ENCODE measurements around the gene CORO2B.

The CORO2B gene

DNA sequence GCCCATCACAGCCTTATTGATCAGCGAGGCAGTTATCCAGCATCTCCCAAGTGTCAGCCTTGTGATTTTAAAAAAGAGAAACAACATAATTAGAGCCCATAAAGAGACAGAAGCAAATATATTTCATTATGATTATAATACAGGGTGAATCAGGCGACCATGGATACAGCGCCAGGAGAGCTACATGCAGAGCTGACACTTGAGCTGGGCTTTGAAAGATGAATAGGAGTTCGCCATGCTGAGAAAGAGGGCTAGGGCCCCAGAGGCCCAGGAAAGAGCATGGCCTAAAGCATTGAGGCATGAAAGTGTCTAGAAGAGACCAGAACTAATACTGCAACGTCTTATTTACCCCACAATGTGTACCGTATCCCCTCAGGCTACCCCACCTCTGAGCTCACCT lies 4.2 kb upstream of the CORO2B start:
- DNase-seq = no peak

DNA sequence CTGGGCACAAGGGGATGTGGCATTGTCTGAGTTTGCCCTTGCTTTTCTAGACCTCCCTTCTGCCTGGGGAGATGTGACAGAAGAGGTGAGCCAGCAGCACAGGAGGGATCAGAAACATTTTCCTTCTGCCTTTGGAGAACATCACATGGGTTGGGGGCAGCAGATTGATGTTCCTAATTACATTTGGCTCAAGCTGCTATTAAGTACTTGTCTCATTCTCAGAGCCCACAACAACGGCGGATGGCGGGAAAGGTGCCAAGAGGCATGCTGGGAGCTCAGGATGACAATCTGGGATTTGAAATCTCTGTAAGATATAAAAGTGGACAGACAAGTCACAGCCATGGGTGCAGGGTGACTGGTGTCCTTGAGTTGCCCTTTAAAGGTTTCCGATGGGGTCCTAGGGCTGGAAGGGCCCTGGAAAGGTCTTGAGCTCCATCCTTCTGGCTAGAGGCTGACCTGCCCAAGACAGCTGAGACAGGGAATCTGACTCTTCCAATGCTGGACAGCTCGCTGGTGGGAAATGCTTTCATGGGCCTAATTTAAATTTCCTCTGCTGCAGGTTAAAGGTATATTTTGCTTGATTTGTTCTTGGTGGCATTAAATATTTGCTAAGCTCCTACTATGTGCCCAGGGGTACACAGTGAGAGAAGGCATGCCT lies 2.4 kb upstream of the CORO2B start:
- DNase-seq = no peak

- DNase-seq = peak; percentile 26 to 56
Observed at GRCh38 chr15:68578175-68578979, 416 bp upstream of the CORO2B start.

- no peak for DNase-seq
Observed at GRCh38 chr15:68580026-68580882, 1.5 kb downstream of the CORO2B start.

GRCh38 chr15:68580883-68581155 lies 2.0 kb downstream of the CORO2B start:
- no peak for DNase-seq

DNA sequence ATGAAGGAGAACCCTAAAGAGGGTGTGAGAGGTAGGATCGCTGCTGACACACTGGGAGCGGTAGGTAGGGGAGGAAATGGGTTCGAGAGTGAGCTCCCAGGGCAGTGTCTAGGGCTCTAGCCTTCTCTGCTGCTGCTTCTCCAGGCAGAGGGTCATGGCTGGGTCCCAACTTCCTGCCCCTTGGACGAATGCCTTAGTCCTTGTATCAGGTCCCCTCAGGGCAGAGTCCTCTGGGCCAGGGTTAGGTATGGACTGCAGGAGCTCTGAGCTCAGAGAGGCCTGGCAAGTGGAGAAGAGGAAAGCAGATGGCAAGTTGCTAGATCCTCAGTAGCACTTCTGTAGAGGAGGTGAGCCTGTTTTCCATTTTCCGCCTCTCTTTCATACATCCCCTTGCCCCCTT lies 2.9 kb downstream of the CORO2B start:
- DNase-seq = no peak

GRCh38 chr15:68582236-68582635 lies 3.4 kb downstream of the CORO2B start:
- no peak for DNase-seq

DNA sequence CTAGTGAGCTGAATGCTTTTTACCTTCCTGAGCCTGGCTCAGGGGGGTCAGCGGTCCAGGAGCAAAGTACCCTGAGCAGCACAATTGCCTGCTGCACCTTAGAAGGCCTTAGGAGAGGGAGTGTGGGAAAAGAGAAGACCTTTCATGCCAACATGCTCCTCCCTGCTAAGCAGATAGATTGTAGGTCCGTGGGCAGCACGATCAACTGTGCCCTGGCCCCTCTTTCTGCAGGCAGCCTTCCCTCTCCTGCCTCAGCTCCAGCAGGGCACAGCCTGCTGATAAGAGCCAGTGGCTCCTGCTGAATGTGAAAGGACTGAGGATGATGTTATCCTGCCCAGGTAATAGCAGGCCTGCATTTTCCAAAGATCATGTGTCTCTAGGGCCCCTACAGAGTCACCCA lies 4.1 kb downstream of the CORO2B start:
- no peak for DNase-seq

DNA sequence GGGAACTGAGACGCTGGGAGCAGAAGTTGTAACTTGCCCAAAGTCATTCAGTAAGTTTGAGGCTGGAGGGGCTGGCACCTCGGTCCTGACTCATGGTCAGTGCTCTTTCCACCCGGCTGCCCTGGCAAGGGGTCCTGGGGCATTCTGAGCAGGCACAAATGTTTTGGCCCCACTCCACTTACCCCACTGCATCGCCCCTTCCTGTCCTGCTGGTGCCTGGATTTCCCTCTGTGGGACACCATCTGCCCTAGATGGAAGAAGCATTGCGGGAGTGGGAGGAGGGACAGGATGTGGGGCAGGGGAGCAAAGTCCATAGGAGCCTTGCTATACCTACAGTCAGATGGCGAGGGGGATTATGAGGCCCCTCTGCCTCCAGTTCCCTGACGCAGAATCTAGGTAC lies 4.5 kb downstream of the CORO2B start:
- no peak for DNase-seq

DNA sequence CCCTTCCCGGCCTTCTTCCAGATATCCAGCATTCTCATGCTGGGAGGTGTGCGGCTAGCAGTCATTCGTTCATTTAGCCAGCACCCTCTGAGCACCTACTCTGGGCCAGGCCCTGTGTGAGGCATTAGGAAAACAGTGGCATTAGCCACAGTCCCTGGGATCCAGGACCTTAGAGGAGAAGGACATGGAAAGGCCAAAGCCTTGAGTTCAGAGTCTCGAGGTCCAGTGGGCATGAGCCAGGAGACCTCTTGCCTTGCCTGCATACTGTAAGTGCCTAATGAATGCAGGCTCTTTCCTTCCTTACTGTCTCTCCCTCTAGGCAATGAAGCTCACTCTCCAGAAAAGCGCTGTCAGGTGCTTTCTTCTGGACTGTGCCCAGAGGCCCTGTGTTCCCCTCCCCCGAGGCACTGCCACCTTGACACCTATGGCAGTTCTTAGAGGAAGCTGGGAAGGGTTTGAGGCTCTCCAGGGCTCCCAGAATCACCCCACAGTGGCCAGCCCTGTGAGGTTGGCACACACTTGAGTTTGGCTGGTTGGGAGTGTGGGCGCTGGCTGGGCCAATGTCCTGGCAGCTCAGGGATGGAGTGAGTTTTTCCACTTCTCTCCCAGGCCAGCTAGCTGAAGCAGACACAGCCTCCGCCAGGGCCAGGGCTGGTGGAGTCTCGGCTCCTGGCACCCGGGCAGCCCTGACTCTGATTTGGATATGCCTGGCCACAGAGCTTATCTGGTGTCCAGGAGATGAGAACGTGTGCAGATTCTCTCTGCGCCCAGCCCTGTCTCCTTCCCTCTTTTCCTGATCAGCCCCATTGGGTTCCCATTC lies 5.4 kb downstream of the CORO2B start:
- DNase-seq = no peak

DNA sequence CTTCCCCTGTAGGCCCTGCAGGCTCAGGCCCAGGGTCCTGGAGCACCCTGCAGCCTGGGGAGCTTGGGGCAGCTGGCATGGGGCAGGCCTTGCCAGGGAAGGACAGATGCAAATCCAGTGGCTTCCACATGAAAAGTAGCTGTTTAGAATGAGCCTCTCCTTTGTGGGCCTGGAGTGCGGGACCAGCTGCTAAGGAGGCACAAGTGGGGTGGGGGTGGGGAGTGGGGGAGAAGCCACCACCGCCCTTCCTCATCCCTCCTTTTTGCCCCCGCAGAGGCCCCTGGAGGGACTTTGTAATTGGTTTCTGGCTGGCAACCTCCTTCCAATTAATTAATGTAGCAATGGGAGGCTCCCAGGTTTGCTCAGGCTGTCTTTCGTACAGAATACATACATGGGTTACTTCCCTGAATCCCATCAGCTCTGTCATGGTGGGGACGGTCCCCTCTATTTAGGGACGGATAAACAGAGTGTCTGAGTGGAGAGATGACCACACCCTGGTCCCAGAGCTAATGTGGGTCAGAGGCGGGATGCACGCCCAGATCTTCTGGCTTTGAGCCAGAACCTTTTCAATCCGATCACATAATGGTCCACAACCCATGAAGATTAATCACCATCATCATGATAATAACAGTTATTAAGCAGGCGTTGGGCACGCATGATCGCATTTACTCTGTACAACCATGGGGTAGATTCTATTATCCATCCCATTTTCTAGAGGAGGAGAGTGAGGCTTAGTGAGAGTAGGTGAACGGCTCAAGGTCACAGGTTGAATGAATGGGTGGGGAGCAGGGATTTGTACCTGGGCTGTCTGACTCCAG lies 6.2 kb downstream of the CORO2B start:
- no peak for DNase-seq

GRCh38 chr15:68585574-68586273 lies 6.9 kb downstream of the CORO2B start:
- no peak for DNase-seq

- DNase-seq = peak in 1 of 2 donors; percentile 8
Observed at GRCh38 chr15:68586274-68586961, 7.6 kb downstream of the CORO2B start.

DNA sequence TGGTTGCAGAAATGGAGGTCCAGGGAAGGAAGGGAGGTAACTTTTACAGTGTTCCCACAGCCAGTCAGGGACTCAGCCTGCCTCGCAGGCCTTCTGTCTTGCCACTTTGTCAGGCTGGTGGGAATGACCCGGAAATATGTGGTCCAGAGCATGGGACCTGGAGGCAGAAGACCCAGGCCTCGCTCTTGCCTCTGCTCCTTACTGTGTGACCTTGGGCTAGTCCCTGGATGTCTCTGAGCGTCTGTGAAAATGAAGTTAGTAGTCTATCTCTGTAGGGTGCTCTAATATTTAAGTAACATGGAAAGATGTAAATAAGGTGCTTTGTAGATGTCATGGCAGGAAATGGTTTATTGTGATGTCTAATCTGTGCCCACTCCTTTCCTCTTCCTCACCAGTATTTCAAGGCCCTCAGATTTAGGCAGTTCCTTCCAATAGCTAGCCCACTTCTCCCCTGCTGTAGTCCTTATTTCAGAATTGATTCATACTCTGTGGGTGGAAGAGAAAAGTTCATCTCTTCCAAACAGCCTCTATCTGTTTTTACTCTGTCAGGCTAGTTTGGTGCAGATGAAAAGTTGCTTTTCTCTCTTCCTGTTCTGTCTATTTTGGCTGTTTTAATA lies 9.1 kb downstream of the CORO2B start:
- no peak for DNase-seq

DNA sequence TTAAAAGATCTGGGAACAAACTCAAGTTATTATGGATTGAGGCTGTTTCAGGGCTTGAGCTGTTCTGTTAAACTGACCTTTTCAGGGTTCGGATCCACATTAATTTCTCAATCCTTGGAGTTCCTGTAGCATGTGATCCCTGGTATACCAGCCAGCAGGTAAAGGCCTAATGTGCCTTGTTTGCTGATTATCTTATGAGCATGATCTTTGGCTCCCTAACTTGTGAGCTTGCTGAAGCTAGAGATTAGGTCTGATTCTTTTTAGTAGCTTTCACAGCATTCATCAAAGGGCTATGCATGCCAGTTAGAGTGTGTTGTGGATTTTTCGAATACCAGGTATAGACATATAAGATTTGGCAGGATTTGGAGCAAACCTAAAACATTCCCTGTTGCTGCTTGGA lies 10.3 kb downstream of the CORO2B start:
- DNase-seq = no peak

DNA sequence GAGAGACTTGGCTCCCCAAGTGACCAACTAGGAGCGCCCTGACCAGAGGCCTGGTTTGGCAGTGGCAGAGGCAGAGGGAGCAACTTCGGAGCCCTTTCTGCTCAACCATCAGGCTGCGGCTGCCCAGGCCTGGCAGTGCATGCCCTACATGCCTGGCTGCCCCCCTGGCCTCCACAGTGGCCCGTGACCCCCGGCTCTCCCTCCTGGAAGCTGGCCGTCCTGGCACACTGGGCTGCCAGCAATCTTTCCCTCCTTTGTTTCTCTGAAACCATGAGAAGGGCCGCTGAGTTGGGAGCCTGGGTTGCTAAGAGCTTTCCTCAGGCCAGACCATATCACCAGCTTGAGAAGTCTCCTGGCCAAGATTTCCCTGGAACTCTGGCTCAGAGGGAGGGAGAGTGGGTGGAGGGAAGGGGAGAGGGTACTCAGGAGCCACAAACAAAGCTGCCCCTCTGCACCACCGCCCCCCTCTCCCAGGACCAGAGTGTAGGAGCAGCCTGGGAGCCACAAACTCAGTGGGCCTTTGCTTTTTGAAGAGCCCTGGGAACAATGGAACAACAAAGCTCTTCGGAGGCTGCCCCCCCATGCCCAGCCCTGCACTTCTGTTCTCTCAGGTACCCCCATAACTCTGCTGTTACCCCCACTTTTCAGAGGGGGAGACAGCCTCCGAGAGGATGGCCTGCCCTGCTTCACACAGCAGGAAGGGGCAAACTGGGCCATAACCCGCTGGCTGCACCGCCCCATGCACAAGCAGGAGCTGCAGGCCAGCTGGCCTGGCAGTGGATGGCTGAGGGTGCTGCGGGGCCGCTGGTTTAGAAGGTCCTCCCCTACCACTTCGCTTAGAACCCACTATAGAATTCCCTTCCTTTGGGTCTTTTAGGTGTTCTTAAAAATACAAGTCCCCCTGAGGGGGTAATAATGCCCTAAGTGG lies 11.3 kb downstream of the CORO2B start:
- no peak for DNase-seq

GRCh38 chr15:68590721-68591389 lies 12.1 kb downstream of the CORO2B start:
- DNase-seq = no peak

DNA sequence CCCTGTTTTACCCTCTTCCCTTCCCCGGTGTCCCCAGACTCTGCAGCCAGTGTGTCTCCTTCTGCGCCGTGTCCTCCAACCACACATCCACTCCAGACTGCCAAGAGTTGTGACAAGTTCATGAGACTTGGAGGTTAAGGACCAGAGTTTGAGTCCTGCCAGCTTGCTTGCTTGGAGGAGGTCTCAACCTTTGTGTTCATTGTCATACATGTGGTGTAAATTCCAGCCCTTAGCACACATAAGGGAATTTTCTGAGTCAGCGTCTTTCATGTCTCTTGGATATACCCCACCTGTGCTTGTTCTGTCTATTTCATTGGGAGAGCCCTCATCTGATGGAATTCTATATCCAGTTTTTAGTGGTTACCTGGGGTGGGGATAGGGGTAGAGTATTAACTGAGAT lies 13.3 kb downstream of the CORO2B start:
- DNase-seq = no peak

DNA sequence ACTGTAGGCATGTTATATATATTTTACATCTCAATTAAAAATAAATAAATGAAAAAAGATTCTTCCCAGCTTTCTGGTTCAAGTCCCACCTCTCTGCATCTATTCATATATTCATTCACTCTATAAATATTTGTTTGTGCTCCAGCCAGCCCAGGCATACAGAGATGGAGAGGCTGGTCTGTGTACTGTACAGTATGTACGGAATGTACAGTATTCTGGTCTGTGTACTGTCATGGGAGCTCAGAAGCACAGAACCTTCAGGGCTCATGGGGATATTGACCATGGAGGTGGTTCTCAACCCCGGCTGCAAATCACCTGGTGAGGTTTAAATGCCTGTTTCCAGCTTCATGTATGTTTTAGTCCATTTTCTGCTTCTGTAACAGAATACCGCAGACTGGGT lies 13.8 kb downstream of the CORO2B start:
- no peak for DNase-seq
